ENCODE results near the gene TPM3. TPM values are rescaled to one million over a fixed set of nuclear protein-coding genes. Genes with fewer than 3 reads are reported as not detected.

TPM3 gene
- total RNA-seq, 1 experiment from 2014 or later: 545 TPM

- in situ Hi-C loops (cut with HindIII; ENCODE audit: low pct_unique_long_range_greater_than_20kb, low sequenced_read_pairs): no loop called here
- ChIA-PET CTCF (no interaction called here), POLR2A (no interaction called here)
- BruUV-seq (replicated peaks): no TSS peak
- no peak for DNase-seq (ENCODE audit: low read depth, low spot score)
- TF ChIP-seq, protein P1, sequence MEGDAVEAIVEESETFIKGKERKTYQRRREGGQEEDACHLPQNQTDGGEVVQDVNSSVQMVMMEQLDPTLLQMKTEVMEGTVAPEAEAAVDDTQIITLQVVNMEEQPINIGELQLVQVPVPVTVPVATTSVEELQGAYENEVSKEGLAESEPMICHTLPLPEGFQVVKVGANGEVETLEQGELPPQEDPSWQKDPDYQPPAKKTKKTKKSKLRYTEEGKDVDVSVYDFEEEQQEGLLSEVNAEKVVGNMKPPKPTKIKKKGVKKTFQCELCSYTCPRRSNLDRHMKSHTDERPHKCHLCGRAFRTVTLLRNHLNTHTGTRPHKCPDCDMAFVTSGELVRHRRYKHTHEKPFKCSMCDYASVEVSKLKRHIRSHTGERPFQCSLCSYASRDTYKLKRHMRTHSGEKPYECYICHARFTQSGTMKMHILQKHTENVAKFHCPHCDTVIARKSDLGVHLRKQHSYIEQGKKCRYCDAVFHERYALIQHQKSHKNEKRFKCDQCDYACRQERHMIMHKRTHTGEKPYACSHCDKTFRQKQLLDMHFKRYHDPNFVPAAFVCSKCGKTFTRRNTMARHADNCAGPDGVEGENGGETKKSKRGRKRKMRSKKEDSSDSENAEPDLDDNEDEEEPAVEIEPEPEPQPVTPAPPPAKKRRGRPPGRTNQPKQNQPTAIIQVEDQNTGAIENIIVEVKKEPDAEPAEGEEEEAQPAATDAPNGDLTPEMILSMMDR (IDR thresholded peaks at IDR 0.05): no peak
- TF ChIP-seq POLR2AphosphoS5 (IDR thresholded peaks at IDR 0.05; ENCODE audit: low read depth, low read length) (no peak), TCF7L2 (IDR thresholded peaks at IDR 0.05; ENCODE audit: low read depth, low read length) (no peak), SIN3A (IDR thresholded peaks at IDR 0.05; ENCODE audit: borderline replicate concordance, insufficient read depth, low read depth, low read length) (no peak)
- TF ChIP-seq, protein P2, sequence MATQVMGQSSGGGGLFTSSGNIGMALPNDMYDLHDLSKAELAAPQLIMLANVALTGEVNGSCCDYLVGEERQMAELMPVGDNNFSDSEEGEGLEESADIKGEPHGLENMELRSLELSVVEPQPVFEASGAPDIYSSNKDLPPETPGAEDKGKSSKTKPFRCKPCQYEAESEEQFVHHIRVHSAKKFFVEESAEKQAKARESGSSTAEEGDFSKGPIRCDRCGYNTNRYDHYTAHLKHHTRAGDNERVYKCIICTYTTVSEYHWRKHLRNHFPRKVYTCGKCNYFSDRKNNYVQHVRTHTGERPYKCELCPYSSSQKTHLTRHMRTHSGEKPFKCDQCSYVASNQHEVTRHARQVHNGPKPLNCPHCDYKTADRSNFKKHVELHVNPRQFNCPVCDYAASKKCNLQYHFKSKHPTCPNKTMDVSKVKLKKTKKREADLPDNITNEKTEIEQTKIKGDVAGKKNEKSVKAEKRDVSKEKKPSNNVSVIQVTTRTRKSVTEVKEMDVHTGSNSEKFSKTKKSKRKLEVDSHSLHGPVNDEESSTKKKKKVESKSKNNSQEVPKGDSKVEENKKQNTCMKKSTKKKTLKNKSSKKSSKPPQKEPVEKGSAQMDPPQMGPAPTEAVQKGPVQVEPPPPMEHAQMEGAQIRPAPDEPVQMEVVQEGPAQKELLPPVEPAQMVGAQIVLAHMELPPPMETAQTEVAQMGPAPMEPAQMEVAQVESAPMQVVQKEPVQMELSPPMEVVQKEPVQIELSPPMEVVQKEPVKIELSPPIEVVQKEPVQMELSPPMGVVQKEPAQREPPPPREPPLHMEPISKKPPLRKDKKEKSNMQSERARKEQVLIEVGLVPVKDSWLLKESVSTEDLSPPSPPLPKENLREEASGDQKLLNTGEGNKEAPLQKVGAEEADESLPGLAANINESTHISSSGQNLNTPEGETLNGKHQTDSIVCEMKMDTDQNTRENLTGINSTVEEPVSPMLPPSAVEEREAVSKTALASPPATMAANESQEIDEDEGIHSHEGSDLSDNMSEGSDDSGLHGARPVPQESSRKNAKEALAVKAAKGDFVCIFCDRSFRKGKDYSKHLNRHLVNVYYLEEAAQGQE (IDR thresholded peaks at IDR 0.05; ENCODE audit: insufficient read depth in 1 of 2, low read depth in 2 of 2, low read length in 1 of 2): no peak
- peaks cover 19% of the 10 kb centered on the region for H3K4me1 ChIP-seq (ENCODE audit: control insufficient read depth, insufficient read depth, low read length)
- peaks cover 23% of the 10 kb centered on the region for H3K36me3 ChIP-seq (ENCODE audit: control insufficient read depth, insufficient read depth, low read length)
- intact Hi-C loops (cut with micrococcal nuclease; ENCODE audit: unreplicated experiment): no loop called here
- H3K9me3 ChIP-seq (ENCODE audit: control insufficient read depth, insufficient read depth, low read depth, low read length): no peaks in the 10 kb centered on the region
- ATAC-seq: no peak
- H3K4me3 ChIP-seq (ENCODE audit: low read depth in 2 of 2, low read length in 2 of 2): no peak overlapping the region
- no peak overlapping the region for H3K27ac ChIP-seq (ENCODE audit: low read length)
- no peaks in the 10 kb centered on the region for H3K27me3 ChIP-seq (ENCODE audit: control insufficient read depth, insufficient read depth, low read length)
Measured at GRCh38 chr1:154225370-154225769, 33.5 kb upstream of the TPM3 start.

DNA sequence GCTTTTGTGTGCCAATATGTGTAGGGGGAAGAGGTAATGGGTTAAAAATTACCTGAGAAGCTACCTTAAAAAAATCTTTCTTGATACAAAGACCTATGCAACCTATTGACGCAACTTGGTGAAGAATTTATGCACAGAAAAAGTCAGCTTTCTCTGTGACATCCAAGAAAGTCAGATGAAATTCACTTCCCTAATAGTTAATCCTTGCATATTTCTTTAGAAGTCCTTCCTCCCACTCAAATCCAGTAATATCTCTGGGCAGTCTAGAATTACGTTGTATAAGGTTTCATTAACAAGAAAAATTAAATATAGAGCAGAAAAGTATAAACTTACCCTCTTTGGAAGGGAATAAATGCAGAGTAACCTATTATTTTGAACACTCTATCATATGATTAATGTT, 31.7 kb upstream of the TPM3 start:
- no peak overlapping the region for H3K4me3 ChIP-seq (ENCODE audit: low read depth in 2 of 2, low read length in 2 of 2)
- in situ Hi-C loops (cut with HindIII; ENCODE audit: low pct_unique_long_range_greater_than_20kb, low sequenced_read_pairs) (no loop called here), intact Hi-C loops (cut with micrococcal nuclease; ENCODE audit: unreplicated experiment) (no loop called here)
- POLR2A ChIA-PET: no interaction called here
- H3K27ac ChIP-seq (ENCODE audit: low read length): no peak overlapping the region; the same call in 1 of the 2 replicates
- no TSS peak for BruUV-seq (replicated peaks)
- H3K4me1 ChIP-seq (ENCODE audit: control insufficient read depth, insufficient read depth, low read length): peaks cover 24% of the 10 kb centered on the region
- TF ChIP-seq SIN3A (IDR thresholded peaks at IDR 0.05; ENCODE audit: borderline replicate concordance, insufficient read depth, low read depth, low read length) (no peak), POLR2AphosphoS5 (IDR thresholded peaks at IDR 0.05; ENCODE audit: low read depth, low read length) (no peak), TCF7L2 (IDR thresholded peaks at IDR 0.05; ENCODE audit: low read depth, low read length) (no peak)
- TF ChIP-seq, protein P1 (IDR thresholded peaks at IDR 0.05): no peak
- TF ChIP-seq, protein P2 (IDR thresholded peaks at IDR 0.05; ENCODE audit: insufficient read depth in 1 of 2, low read depth in 2 of 2, low read length in 1 of 2): no peak
- H3K9me3 ChIP-seq (ENCODE audit: control insufficient read depth, insufficient read depth, low read depth, low read length): no peaks in the 10 kb centered on the region
- ATAC-seq (no peak), DNase-seq (ENCODE audit: low read depth, low spot score) (no peak)
- CTCF ChIA-PET: no interaction called here
- H3K36me3 ChIP-seq (ENCODE audit: control insufficient read depth, insufficient read depth, low read length): peaks cover 35% of the 10 kb centered on the region
- no peaks in the 10 kb centered on the region for H3K27me3 ChIP-seq (ENCODE audit: control insufficient read depth, insufficient read depth, low read length)
